ENCODE measurements around the gene ALDOB.

GRCh38 chr9:101458963-101459631 is 23.5 kb upstream of the ALDOB start:
- no peak for TF ChIP-seq EZH2phosphoT487 (IDR thresholded peaks at IDR 0.05; ENCODE audit: borderline replicate concordance, low read length)
- peak; percentile 72 for TF ChIP-seq CTCF (conservative IDR thresholded peaks at IDR 0.05; ENCODE audit: low read depth, low read length)

Measured in PC-3 (cell line).